Measurements from ENCODE around the gene RIBC2. TPM values are rescaled to one million over a fixed set of nuclear protein-coding genes. Genes with fewer than 3 reads are reported as not detected.

The RIBC2 gene
- polyA plus RNA-seq, 1 donor (not counting 4 experiments of a cell fraction or from before 2014, with no cell fraction given), result 0.12 TPM

- H3K4me3 ChIP-seq (ENCODE audit: control insufficient read depth in 2 of 3, extremely low read depth in 1 of 3, insufficient read depth in 2 of 3, low read depth in 1 of 3, low read length in 3 of 3), result no peak overlapping the region
- H3K4me1 ChIP-seq (ENCODE audit: control insufficient read depth, extremely low read depth, insufficient read depth, low read length), result no peaks in the 10 kb centered on the region
- no peaks in the 10 kb centered on the region for H4K20me1 ChIP-seq (ENCODE audit: control insufficient read depth, extremely low read depth, insufficient read depth, low read length)
- TF ChIP-seq EZH2 (IDR thresholded peaks at IDR 0.05; ENCODE audit: low read length) (no peak), CTCF (optimal IDR thresholded peaks at IDR 0.05 in 1 of 3, IDR thresholded peaks at IDR 0.05 in 1 of 3, conservative IDR thresholded peaks at IDR 0.05 in 1 of 3; ENCODE audit: extremely low read depth in 1 of 3, insufficient read depth in 2 of 3, low read length in 3 of 3) (no peak)
- dilution Hi-C loops (cut with MboI; ENCODE audit: extremely low pct_ligation_motif_present, low sequenced_read_pairs), result no loop called here
- H3K79me2 ChIP-seq (ENCODE audit: control insufficient read depth, insufficient read depth, low read length), result no peaks in the 10 kb centered on the region
- H3K4me2 ChIP-seq (ENCODE audit: control insufficient read depth, extremely low read depth, insufficient read depth, low read depth, low read length), result no peak overlapping the region
- H3K9ac ChIP-seq (ENCODE audit: control insufficient read depth, extremely low read depth, insufficient read depth, low read length), result no peak overlapping the region
- no peak for FAIRE-seq
- no peak overlapping the region for H2AFZ ChIP-seq (ENCODE audit: control insufficient read depth, low read length)
- peaks cover 7% of the 10 kb centered on the region for H3K27me3 ChIP-seq (ENCODE audit: control insufficient read depth, extremely low read depth, insufficient read depth, low read length)
- no peak for DNase-seq (ENCODE audit: low read depth, low spot score)
- H3K36me3 ChIP-seq (ENCODE audit: control insufficient read depth in 2 of 2, extremely low read depth in 1 of 2, insufficient read depth in 2 of 2, low read length in 2 of 2), result no peaks in the 10 kb centered on the region
- no peaks in the 10 kb centered on the region for H3K9me3 ChIP-seq (ENCODE audit: control insufficient read depth, low read depth, low read length)
- no peak overlapping the region for H3K27ac ChIP-seq (ENCODE audit: control insufficient read depth, insufficient read depth, low read length)
- H3K9me1 ChIP-seq (ENCODE audit: control insufficient read depth, extremely low read depth, insufficient read depth, low read length), result no peaks in the 10 kb centered on the region
Measured at GRCh38 chr22:45455621-45456020, 42.1 kb downstream of the RIBC2 start.

GRCh38 chr22:45456811-45457210, 43.3 kb downstream of the RIBC2 start:
- Histone ChIP-seq H3K79me2 (ENCODE audit: control insufficient read depth, insufficient read depth, low read length) (no peaks in the 10 kb centered on the region), H3K36me3 (ENCODE audit: control insufficient read depth in 2 of 2, extremely low read depth in 1 of 2, insufficient read depth in 2 of 2, low read length in 2 of 2) (no peaks in the 10 kb centered on the region), H3K27ac (ENCODE audit: control insufficient read depth, insufficient read depth, low read length) (no peak overlapping the region), H3K4me3 (ENCODE audit: control insufficient read depth in 2 of 3, extremely low read depth in 1 of 3, insufficient read depth in 2 of 3, low read depth in 1 of 3, low read length in 3 of 3) (no peak overlapping the region), H3K4me1 (ENCODE audit: control insufficient read depth, extremely low read depth, insufficient read depth, low read length) (no peaks in the 10 kb centered on the region), H4K20me1 (ENCODE audit: control insufficient read depth, extremely low read depth, insufficient read depth, low read length) (no peaks in the 10 kb centered on the region), H3K27me3 (ENCODE audit: control insufficient read depth, extremely low read depth, insufficient read depth, low read length) (peaks cover 6% of the 10 kb centered on the region), H2AFZ (ENCODE audit: control insufficient read depth, low read length) (no peak overlapping the region), H3K9me1 (ENCODE audit: control insufficient read depth, extremely low read depth, insufficient read depth, low read length) (no peaks in the 10 kb centered on the region), H3K9me3 (ENCODE audit: control insufficient read depth, low read depth, low read length) (no peaks in the 10 kb centered on the region), H3K4me2 (ENCODE audit: control insufficient read depth, extremely low read depth, insufficient read depth, low read depth, low read length) (no peak overlapping the region), H3K9ac (ENCODE audit: control insufficient read depth, extremely low read depth, insufficient read depth, low read length) (no peak overlapping the region)
- no peak for DNase-seq (ENCODE audit: low read depth, low spot score)
- TF ChIP-seq EZH2 (IDR thresholded peaks at IDR 0.05; ENCODE audit: low read length), result no peak
- no peak for TF ChIP-seq CTCF (optimal IDR thresholded peaks at IDR 0.05 in 1 of 3, IDR thresholded peaks at IDR 0.05 in 1 of 3, conservative IDR thresholded peaks at IDR 0.05 in 1 of 3; ENCODE audit: extremely low read depth in 1 of 3, insufficient read depth in 2 of 3, low read length in 3 of 3)
- no peak for FAIRE-seq
- dilution Hi-C loops (cut with MboI; ENCODE audit: extremely low pct_ligation_motif_present, low sequenced_read_pairs), result no loop called here

Data from keratinocyte (primary cell).